Activated naive CD8-positive, alpha-beta T cell treated with anti-CD3 and anti-CD28 coated beads for 36 hours (primary cell): ENCODE data around the gene FXYD7. TPM values are rescaled to one million over a fixed set of nuclear protein-coding genes. Genes with fewer than 3 reads are reported as not detected.
"Not testable (repeated sequence)": the region's sequence is repeated elsewhere in the genome, so short reads cannot be mapped to it uniquely, and the experiment has no call there.

ENCODE experiments used
- DNase-seq: peaks from one replicate; pipeline ENCODE4 v3.0.0; 2021
- H3K27ac Mint-ChIP-seq: one replicate; pipeline ENCODE4 v1.8.0; 2022; ENCODE audit warnings: mild to moderate bottlenecking, moderate library complexity, mixed read lengths
- H3K27me3 Mint-ChIP-seq: one replicate; pipeline ENCODE4 v1.8.0; 2022; ENCODE audit warnings: mild to moderate bottlenecking, mixed read lengths
- H3K36me3 Mint-ChIP-seq: one replicate; pipeline ENCODE4 v1.8.0; 2021; ENCODE audit warnings: mild to moderate bottlenecking, mixed read lengths
- H3K4me1 Mint-ChIP-seq: one replicate; pipeline ENCODE4 v1.8.0; 2021; ENCODE audit warnings: mixed read lengths
- H3K4me3 Mint-ChIP-seq: one replicate; pipeline ENCODE4 v1.8.0; 2022; ENCODE audit warnings: mild to moderate bottlenecking, moderate library complexity, mixed read lengths
- H3K9me3 Mint-ChIP-seq: one replicate; pipeline ENCODE4 v1.8.0; 2022; ENCODE audit warnings: mixed read lengths
- total RNA-seq, 2 experiments: library from RNA; stranded (reverse); gene quantifications; one replicate each; pipeline ENCODE4 v1.2.3, GENCODE V29; 2021

FXYD7 gene
- total RNA-seq, 2 experiments from 2014 or later = 0.54 to 0.62 TPM

GRCh38 chr19:35129724-35130274, 13.3 kb upstream of the FXYD7 start:
- not testable (repeated sequence) for H3K4me3 Mint-ChIP-seq, H3K27me3 Mint-ChIP-seq, DNase-seq, H3K9me3 Mint-ChIP-seq, H3K36me3 Mint-ChIP-seq, H3K4me1 Mint-ChIP-seq, H3K27ac Mint-ChIP-seq

GRCh38 chr19:35130761-35131720, 12.0 kb upstream of the FXYD7 start:
- Mint-ChIP-seq H3K27ac (no peak overlapping the region), H3K27me3 (no peaks in the 10 kb centered on the region), H3K36me3 (no peaks in the 10 kb centered on the region), H3K9me3 (no peaks in the 10 kb centered on the region), H3K4me1 (no peaks in the 10 kb centered on the region), H3K4me3 (no peak overlapping the region)
- DNase-seq = no peak

- no peak overlapping the region for H3K27ac Mint-ChIP-seq
- H3K36me3 Mint-ChIP-seq = no peaks in the 10 kb centered on the region
- no peaks in the 10 kb centered on the region for H3K4me1 Mint-ChIP-seq
- no peaks in the 10 kb centered on the region for H3K27me3 Mint-ChIP-seq
- no peak overlapping the region for H3K4me3 Mint-ChIP-seq
- H3K9me3 Mint-ChIP-seq = no peaks in the 10 kb centered on the region
- no peak for DNase-seq
Observed at GRCh38 chr19:35132254-35132653, 10.8 kb upstream of the FXYD7 start.

GRCh38 chr19:35133826-35134225, 9.2 kb upstream of the FXYD7 start:
- Mint-ChIP-seq H3K9me3 (no peaks in the 10 kb centered on the region), H3K27ac (no peak overlapping the region), H3K27me3 (no peaks in the 10 kb centered on the region), H3K4me3 (no peak overlapping the region), H3K36me3 (no peaks in the 10 kb centered on the region), H3K4me1 (no peaks in the 10 kb centered on the region)
- no peak for DNase-seq

GRCh38 chr19:35134601-35135242, 8.3 kb upstream of the FXYD7 start, which contains the start of gene LGI4:
Gene LGI4, minus strand, starts transcription at chr19:35135059. Its CDS starts 379 bp downstream, at chr19:35134680.
- H3K36me3 Mint-ChIP-seq = no peaks in the 10 kb centered on the region
- no peaks in the 10 kb centered on the region for H3K9me3 Mint-ChIP-seq
- H3K4me3 Mint-ChIP-seq = no peak within 1 kb of the TSS
- DNase-seq = no peak
- no peaks in the 10 kb centered on the region for H3K27me3 Mint-ChIP-seq
- H3K27ac Mint-ChIP-seq = no peak within 1 kb of the TSS
- H3K4me1 Mint-ChIP-seq = no peaks in the 10 kb centered on the region

GRCh38 chr19:35135389-35135909, 7.6 kb upstream of the FXYD7 start:
- Mint-ChIP-seq H3K27ac (no peak overlapping the region), H3K4me1 (no peaks in the 10 kb centered on the region), H3K27me3 (no peaks in the 10 kb centered on the region), H3K4me3 (no peak overlapping the region), H3K9me3 (no peaks in the 10 kb centered on the region), H3K36me3 (no peaks in the 10 kb centered on the region)
- DNase-seq = peak; percentile 69

GRCh38 chr19:35136231-35136630, 6.8 kb upstream of the FXYD7 start:
- H3K9me3 Mint-ChIP-seq = no peaks in the 10 kb centered on the region

GRCh38 chr19:35136977-35137702, 5.9 kb upstream of the FXYD7 start:
- H3K27ac Mint-ChIP-seq = no peak overlapping the region
- H3K27me3 Mint-ChIP-seq = no peaks in the 10 kb centered on the region
- no peak overlapping the region for H3K4me3 Mint-ChIP-seq
- H3K9me3 Mint-ChIP-seq = no peaks in the 10 kb centered on the region
- no peaks in the 10 kb centered on the region for H3K36me3 Mint-ChIP-seq
- H3K4me1 Mint-ChIP-seq = peaks cover 14% of the 10 kb centered on the region
- DNase-seq = no peak

More at GRCh38 chr19:35136231-35136630, 6.8 kb upstream of the FXYD7 start:
- Mint-ChIP-seq H3K27me3 (no peaks in the 10 kb centered on the region), H3K4me3 (no peak overlapping the region), H3K27ac (no peak overlapping the region), H3K4me1 (peaks cover 5% of the 10 kb centered on the region), H3K36me3 (no peaks in the 10 kb centered on the region)
- DNase-seq = no peak

GRCh38 chr19:35138305-35138892, 4.7 kb upstream of the FXYD7 start, which contains the start of gene FXYD1:
Gene FXYD1, plus strand, starts transcription at chr19:35138824. Its CDS starts 1,256 bp downstream, at chr19:35140080.
- Mint-ChIP-seq H3K27ac (no peak within 1 kb of the TSS), H3K4me3 (no peak within 1 kb of the TSS), H3K9me3 (no peaks in the 10 kb centered on the region), H3K36me3 (no peaks in the 10 kb centered on the region), H3K4me1 (peaks cover 16% of the 10 kb centered on the region), H3K27me3 (no peaks in the 10 kb centered on the region)
- DNase-seq = no peak

GRCh38 chr19:35140207-35140961, 2.7 kb upstream of the FXYD7 start:
- Mint-ChIP-seq H3K9me3 (no peaks in the 10 kb centered on the region), H3K36me3 (no peaks in the 10 kb centered on the region), H3K27ac (no peak overlapping the region), H3K27me3 (no peaks in the 10 kb centered on the region), H3K4me3 (no peak overlapping the region), H3K4me1 (peaks cover 26% of the 10 kb centered on the region)
- DNase-seq = no peak

GRCh38 chr19:35140962-35141836, 1.9 kb upstream of the FXYD7 start:
- peak overlapping the region; percentile 62 for H3K27ac Mint-ChIP-seq
- no peaks in the 10 kb centered on the region for H3K36me3 Mint-ChIP-seq
- peak; percentile 96 for DNase-seq

GRCh38 chr19:35141837-35142605, 1.0 kb upstream of the FXYD7 start:
- H3K9me3 Mint-ChIP-seq = no peaks in the 10 kb centered on the region
- no peaks in the 10 kb centered on the region for H3K36me3 Mint-ChIP-seq
- no peak for DNase-seq
- peaks cover 26% of the 10 kb centered on the region for H3K4me1 Mint-ChIP-seq
- H3K27ac Mint-ChIP-seq = peak overlapping the region; percentile 62
- H3K27me3 Mint-ChIP-seq = no peaks in the 10 kb centered on the region
- H3K4me3 Mint-ChIP-seq = peak overlapping the region; percentile 82

More at GRCh38 chr19:35140962-35141836, 1.9 kb upstream of the FXYD7 start:
- Mint-ChIP-seq H3K27me3 (no peaks in the 10 kb centered on the region), H3K4me1 (peaks cover 26% of the 10 kb centered on the region), H3K4me3 (peak overlapping the region; percentile 82), H3K9me3 (no peaks in the 10 kb centered on the region)
